SK-N-MC (cell line): ENCODE measurements around the gene MYORG.

Source experiments
- EZH2 ChIP-seq: fragments of 200-600 bp; sonication (generic); IDR thresholded peaks from one replicate; pipeline ENCODE4 v1.6.1; 2017; ENCODE audit warnings: antibody characterized with exemption
- FOXP2 ChIP-seq: optimal IDR thresholded peaks from 2 replicates; pipeline ENCODE3; 2011; ENCODE audit warnings: mild to moderate bottlenecking, moderate library complexity; ENCODE audit not compliant: insufficient read depth; ENCODE audit errors: extremely low read length, control extremely low read depth

GRCh38 chr9:34400275-34400674 is 23.6 kb upstream of the MYORG start:
- TF ChIP-seq FOXP2 (no peak), EZH2 (no peak)
